Activated CD8-positive, alpha-beta T cell treated with anti-CD3 and anti-CD28 coated beads for 36 hours (primary cell): ENCODE results near the gene ST6GALNAC3. TPM values are rescaled to one million over a fixed set of nuclear protein-coding genes. Genes with fewer than 3 reads are reported as not detected.
"Not testable (repeated sequence)": the region's sequence is repeated elsewhere in the genome, so short reads cannot be mapped to it uniquely, and the experiment has no call there.

Experiments
- ATAC-seq: fragments of 200-7000 bp; cut with Tn5 transposase; one replicate; pipeline ENCODE4 v1.10.0; 2021; ENCODE audit warnings: mild to moderate bottlenecking, moderate library complexity
- CTCF ChIA-PET: fragments of 350-600 bp; sonication (Branson Sonifier 250); formaldehyde crosslinking; loops from one replicate; lab custom pipeline; 2021; ENCODE audit warnings: antibody characterized with exemption; lab: Charles Lee
- POLR2A ChIA-PET: fragments of 350-600 bp; sonication (Branson Sonifier 250); formaldehyde crosslinking; loops from one replicate; lab custom pipeline; 2021; ENCODE audit warnings: antibody characterized with exemption; lab: Charles Lee
- DNase-seq: peaks from one replicate; pipeline ENCODE4 v3.0.0-alpha.2; 2020
- H3K27ac Mint-ChIP-seq: one replicate; pipeline ENCODE4 v1.8.0; 2021; ENCODE audit warnings: mild to moderate bottlenecking, mixed read lengths
- H3K27me3 Mint-ChIP-seq: one replicate; pipeline ENCODE4 v1.8.0; 2021; ENCODE audit warnings: mixed read lengths
- H3K36me3 Mint-ChIP-seq: one replicate; pipeline ENCODE4 v1.8.0; 2021; ENCODE audit warnings: low read depth, mixed read lengths
- H3K4me1 Mint-ChIP-seq: one replicate; pipeline ENCODE4 v1.8.0; 2021; ENCODE audit warnings: low read depth, mixed read lengths
- H3K4me3 Mint-ChIP-seq: one replicate; pipeline ENCODE4 v1.8.0; 2021; ENCODE audit warnings: mild to moderate bottlenecking, moderate library complexity, mixed read lengths
- H3K9me3 Mint-ChIP-seq: one replicate; pipeline ENCODE4 v1.8.0; 2021; ENCODE audit warnings: mixed read lengths
- CTCF ChIP-seq: fragments of 200-600 bp; IDR thresholded peaks from one replicate; pipeline ENCODE4 v1.8.0; 2022; ENCODE audit warnings: antibody characterized with exemption, mild to moderate bottlenecking
- intact Hi-C: fragments of 100-400 bp; cut with micrococcal nuclease; formaldehyde crosslinking; loops from one replicate; pipeline ENCODE4 v1.10.0; 2022
- total RNA-seq, 2 experiments: library from RNA; stranded (reverse); gene quantifications; one replicate each; pipeline ENCODE4 v1.2.3, GENCODE V29; 2021

The ST6GALNAC3 gene
- total RNA-seq, 2 experiments from 2014 or later = 2.7 to 2.9 TPM

- no peaks in the 10 kb centered on the region for H3K9me3 Mint-ChIP-seq
- H3K36me3 Mint-ChIP-seq = no peaks in the 10 kb centered on the region
- H3K27me3 Mint-ChIP-seq = no peaks in the 10 kb centered on the region
- POLR2A ChIA-PET = no interaction called here
- H3K4me1 Mint-ChIP-seq = peaks cover 10% of the 10 kb centered on the region
- ATAC-seq = no peak
- DNase-seq = no peak
- CTCF ChIA-PET = no interaction called here
- no peak overlapping the region for H3K4me3 Mint-ChIP-seq
- intact Hi-C loops = no loop called here
- no peak for TF ChIP-seq CTCF
- no peak overlapping the region for H3K27ac Mint-ChIP-seq
These were observed 34.9 kb downstream of the ST6GALNAC3 start for GRCh38 chr1:76109404-76109803.

GRCh38 chr1:76109901-76110560 is 35.5 kb downstream of the ST6GALNAC3 start:
- intact Hi-C loops = no loop called here
- POLR2A ChIA-PET = no interaction called here
- Mint-ChIP-seq H3K4me1 (peaks cover 7% of the 10 kb centered on the region), H3K27me3 (no peaks in the 10 kb centered on the region), H3K36me3 (no peaks in the 10 kb centered on the region), H3K27ac (no peak overlapping the region), H3K9me3 (no peaks in the 10 kb centered on the region), H3K4me3 (no peak overlapping the region)
- CTCF ChIA-PET = no interaction called here
- no peak for ATAC-seq
- DNase-seq = no peak
- TF ChIP-seq CTCF = no peak

DNA sequence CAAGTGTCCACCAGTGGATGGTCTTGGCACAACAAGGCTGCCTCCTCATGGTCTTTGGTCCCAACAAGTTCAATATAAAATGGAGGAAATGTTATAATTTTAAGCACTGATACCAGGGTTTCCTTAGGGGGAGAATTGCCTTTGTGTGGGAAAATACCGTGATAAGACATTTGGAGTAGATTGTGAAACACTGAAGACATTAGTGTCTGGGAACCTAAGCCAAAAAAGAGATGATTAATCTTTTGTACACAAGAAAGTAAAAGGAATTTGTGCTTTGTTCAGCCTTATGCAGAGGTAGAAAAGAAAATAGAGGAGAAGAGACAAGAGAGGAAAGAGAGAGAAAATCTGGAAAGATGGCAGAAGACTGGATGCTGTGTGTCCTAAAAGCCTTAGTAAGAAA is 36.1 kb downstream of the ST6GALNAC3 start:
- intact Hi-C loops = no loop called here
- no peak overlapping the region for H3K27ac Mint-ChIP-seq
- H3K27me3 Mint-ChIP-seq = no peaks in the 10 kb centered on the region
- no peak for ATAC-seq
- H3K9me3 Mint-ChIP-seq = no peaks in the 10 kb centered on the region
- H3K4me3 Mint-ChIP-seq = no peak overlapping the region
- ChIA-PET CTCF (no interaction called here), POLR2A (no interaction called here)
- no peak for DNase-seq
- peaks cover 6% of the 10 kb centered on the region for H3K4me1 Mint-ChIP-seq
- no peak for TF ChIP-seq CTCF
- no peaks in the 10 kb centered on the region for H3K36me3 Mint-ChIP-seq

DNA sequence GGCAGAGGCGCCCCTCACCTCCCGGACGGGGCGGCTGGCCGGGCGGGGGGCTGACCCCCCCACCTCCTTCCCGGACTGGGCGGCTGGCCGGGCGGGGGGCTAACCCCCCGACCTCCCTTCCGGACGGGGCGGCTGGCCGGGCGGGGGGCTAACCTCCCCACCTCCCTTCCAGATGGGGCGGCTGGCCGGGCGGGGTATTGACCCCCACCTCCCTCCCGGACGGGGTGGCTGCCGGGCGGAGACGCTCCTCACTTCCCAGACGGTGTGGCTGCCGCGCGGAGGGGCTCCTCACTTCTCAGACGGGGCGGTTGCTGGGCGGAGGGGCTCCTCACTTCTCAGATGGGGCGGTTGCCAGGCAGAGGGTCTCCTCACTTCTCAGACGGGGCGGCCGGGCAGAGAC is 37.8 kb downstream of the ST6GALNAC3 start:
- H3K36me3 Mint-ChIP-seq, CTCF ChIA-PET, DNase-seq, H3K27ac Mint-ChIP-seq, H3K9me3 Mint-ChIP-seq, H3K4me1 Mint-ChIP-seq, H3K27me3 Mint-ChIP-seq, POLR2A ChIA-PET, H3K4me3 Mint-ChIP-seq, ATAC-seq, intact Hi-C loops: not testable (repeated sequence)

DNA sequence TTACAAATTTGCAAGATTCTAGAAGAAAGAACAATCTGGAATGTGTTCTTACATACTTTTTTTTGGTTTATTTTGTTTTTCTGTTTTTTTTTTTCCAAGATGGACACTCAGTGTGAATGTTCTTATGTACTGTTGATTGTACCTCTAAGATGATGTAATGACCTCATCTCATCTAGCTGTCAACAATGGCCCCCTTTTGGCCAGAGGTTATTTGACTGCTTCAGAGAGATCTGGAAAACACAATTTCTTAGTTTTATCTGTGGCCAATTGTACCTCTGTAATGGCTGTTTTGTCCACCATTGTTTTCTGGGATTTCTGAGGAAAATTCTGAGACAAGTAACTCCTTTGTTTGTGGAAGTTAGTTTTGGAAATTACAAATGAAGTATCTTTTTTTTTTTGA is 38.9 kb downstream of the ST6GALNAC3 start:
- Mint-ChIP-seq H3K9me3 (no peaks in the 10 kb centered on the region), H3K4me1 (peaks cover 6% of the 10 kb centered on the region), H3K4me3 (no peak overlapping the region), H3K27me3 (no peaks in the 10 kb centered on the region), H3K36me3 (no peaks in the 10 kb centered on the region), H3K27ac (no peak overlapping the region)
- TF ChIP-seq CTCF = no peak
- CTCF ChIA-PET = no interaction called here
- no peak for ATAC-seq
- POLR2A ChIA-PET = no interaction called here
- no peak for DNase-seq
- intact Hi-C loops = no loop called here
